H9 (cell line): Measurements from ENCODE around the gene C22orf23. TPM values are rescaled to one million over a fixed set of nuclear protein-coding genes. Genes with fewer than 3 reads are reported as not detected.

Experiments used
- DNase-seq: peaks from one replicate; pipeline ENCODE4 v3.0.0-alpha.2; 2017
- H2AFZ ChIP-seq: one replicate; pipeline ENCODE4 v1.6.1; 2013; ENCODE audit warnings: mild to moderate bottlenecking, low read length, control low read depth, moderate library complexity
- H2AK5ac ChIP-seq: 2 replicates; pipeline ENCODE4 v1.6.1; 2013; ENCODE audit warnings: low read length, control low read depth, mixed read lengths; ENCODE audit not compliant: insufficient read length
- H2BK120ac ChIP-seq: one replicate; pipeline ENCODE4 v1.6.1; 2013; ENCODE audit warnings: low read depth, mild to moderate bottlenecking, low read length, control low read depth, inconsistent platforms; ENCODE audit not compliant: poor library complexity, severe bottlenecking
- H2BK12ac ChIP-seq: 2 replicates; pipeline ENCODE4 v1.6.1; 2013; ENCODE audit warnings: low read length, control low read depth, mixed read lengths, low read depth; ENCODE audit not compliant: insufficient read length
- H2BK15ac ChIP-seq: 2 replicates; pipeline ENCODE4 v1.6.1; 2013; ENCODE audit warnings: low read depth, low read length, control low read depth
- H2BK20ac ChIP-seq: one replicate; pipeline ENCODE4 v1.6.1; 2013; ENCODE audit warnings: low read depth, mild to moderate bottlenecking, low read length, control low read depth, inconsistent platforms; ENCODE audit not compliant: poor library complexity, severe bottlenecking
- H2BK5ac ChIP-seq: 2 replicates; pipeline ENCODE4 v1.6.1; 2013; ENCODE audit warnings: low read length, control low read depth, mixed read lengths; ENCODE audit not compliant: insufficient read length
- H3K14ac ChIP-seq: 2 replicates; pipeline ENCODE4 v1.6.1; 2013; ENCODE audit warnings: low read length, control low read depth; ENCODE audit not compliant: insufficient read depth
- H3K18ac ChIP-seq: 2 replicates; pipeline ENCODE4 v1.6.1; 2013; ENCODE audit warnings: low read depth, mild to moderate bottlenecking, mixed read lengths, low read length, control low read depth; ENCODE audit not compliant: insufficient read length
- H3K23ac ChIP-seq: 2 replicates; pipeline ENCODE4 v1.6.1; 2013; ENCODE audit warnings: low read length, control low read depth, mixed read lengths, low read depth; ENCODE audit not compliant: insufficient read length
- H3K23me2 ChIP-seq: 2 replicates; pipeline ENCODE4 v1.6.1; 2013; ENCODE audit warnings: low read depth, mild to moderate bottlenecking, mixed read lengths, low read length, control low read depth; ENCODE audit not compliant: insufficient read length, poor library complexity, severe bottlenecking
- H3K27ac ChIP-seq: 2 replicates; pipeline ENCODE4 v1.5.1; 2013; ENCODE audit warnings: low read length, control low read depth, mixed read lengths, low read depth; ENCODE audit not compliant: insufficient read length
- H3K27me3 ChIP-seq: 2 replicates; pipeline ENCODE4 v1.6.1; 2013; ENCODE audit warnings: low read length, control low read depth, inconsistent platforms; ENCODE audit not compliant: insufficient read depth
- H3K4ac ChIP-seq: 2 replicates; pipeline ENCODE4 v1.6.1; 2013; ENCODE audit warnings: low read depth, mild to moderate bottlenecking, control low read depth, inconsistent platforms, low read length, moderate library complexity
- H3K4me1 ChIP-seq: 2 replicates; pipeline ENCODE4 v1.6.1; 2013; ENCODE audit warnings: low read length, control low read depth, inconsistent platforms; ENCODE audit not compliant: insufficient read depth
- H3K4me2 ChIP-seq: 2 replicates; pipeline ENCODE4 v1.6.1; 2013; ENCODE audit warnings: low read length, control low read depth, mixed read lengths; ENCODE audit not compliant: insufficient read length, insufficient read depth
- H3K56ac ChIP-seq: 2 replicates; pipeline ENCODE4 v1.6.1; 2013; ENCODE audit warnings: low read depth, mild to moderate bottlenecking, mixed read lengths, low read length, control low read depth; ENCODE audit not compliant: insufficient read length
- H3K79me1 ChIP-seq: 2 replicates; pipeline ENCODE4 v1.6.1; 2013; ENCODE audit warnings: low read depth, mild to moderate bottlenecking, moderate library complexity, low read length, control low read depth, inconsistent platforms; ENCODE audit not compliant: insufficient read depth, poor library complexity, severe bottlenecking
- H3K79me2 ChIP-seq: 2 replicates; pipeline ENCODE4 v1.6.1; 2013; ENCODE audit warnings: low read length, control low read depth, inconsistent platforms; ENCODE audit not compliant: insufficient read depth
- H3K9ac ChIP-seq: 2 replicates; pipeline ENCODE4 v1.6.1; 2013; ENCODE audit warnings: low read length, control low read depth, mixed read lengths; ENCODE audit not compliant: insufficient read length; ENCODE audit errors: extremely low read depth
- H3K9me3 ChIP-seq: one replicate; pipeline ENCODE4 v1.6.1; 2013; ENCODE audit warnings: low read depth, low read length, inconsistent platforms; ENCODE audit not compliant: control insufficient read depth
- H3T11ph ChIP-seq: one replicate; pipeline ENCODE4 v1.6.1; 2013; ENCODE audit warnings: mild to moderate bottlenecking, low read length, control low read depth, inconsistent platforms
- H4K20me1 ChIP-seq: one replicate; pipeline ENCODE4 v1.6.1; 2013; ENCODE audit not compliant: control insufficient read depth, insufficient read length, insufficient read depth
- H4K5ac ChIP-seq: 2 replicates; pipeline ENCODE4 v1.6.1; 2013; ENCODE audit warnings: low read depth, mild to moderate bottlenecking, mixed read lengths, low read length, control low read depth; ENCODE audit not compliant: insufficient read length
- H4K8ac ChIP-seq: replicated peaks from 2 replicates; pipeline ENCODE4 v1.6.1; 2013; ENCODE audit warnings: low read length, control low read depth, mixed read lengths, low read depth; ENCODE audit not compliant: insufficient read length
- H4K91ac ChIP-seq: 2 replicates; pipeline ENCODE4 v1.6.1; 2013; ENCODE audit warnings: low read depth, mild to moderate bottlenecking, moderate library complexity, mixed read lengths, low read length, control low read depth; ENCODE audit not compliant: insufficient read length
- H3K27ac Mint-ChIP-seq, 3 experiments: 2 replicates in 2 of 3; 3 replicates in 1 of 3; pipeline ENCODE4 v1.8.0; 2020 to 2021; ENCODE audit warnings: mixed read lengths in 3 of 3, mild to moderate bottlenecking in 1 of 3, moderate library complexity in 1 of 3
- H3K27me3 Mint-ChIP-seq: 2 replicates; pipeline ENCODE4 v1.8.0; 2021; ENCODE audit warnings: low read depth, mild to moderate bottlenecking, moderate library complexity, mixed read lengths
- H3K36me3 Mint-ChIP-seq, 3 experiments: 2 replicates in 2 of 3; 3 replicates in 1 of 3; pipeline ENCODE4 v1.8.0; 2020 to 2021; ENCODE audit warnings: low read depth in 3 of 3, mixed read lengths in 3 of 3; ENCODE audit not compliant: insufficient read depth in 1 of 3
- H3K4me1 Mint-ChIP-seq, 2 experiments: 2 replicates each; pipeline ENCODE4 v1.8.0; 2020; ENCODE audit warnings: mixed read lengths in 2 of 2
- H3K4me3 Mint-ChIP-seq, 2 experiments: 2 replicates in 1 of 2; 3 replicates in 1 of 2; pipeline ENCODE4 v1.8.0; 2020 to 2021; ENCODE audit warnings: mild to moderate bottlenecking in 2 of 2, mixed read lengths in 2 of 2, moderate library complexity in 1 of 2
- H3K9me3 Mint-ChIP-seq, 2 experiments: 2 replicates in 1 of 2; 3 replicates in 1 of 2; pipeline ENCODE4 v1.8.0; 2020; ENCODE audit warnings: mild to moderate bottlenecking in 2 of 2, mixed read lengths in 2 of 2, moderate library complexity in 1 of 2
- CTCF ChIP-seq: fragments of 200-600 bp; sonication (generic); conservative IDR thresholded peaks from 3 replicates; pipeline ENCODE4 v1.8.0; 2021; ENCODE audit warnings: antibody characterized with exemption, mild to moderate bottlenecking
- WGBS: extraction: QIAGEN DNeasy Blood & Tissue Kit; methylation state at CpG from one replicate; pipeline ENCODE4 v1.1.7; 2013; ENCODE audit warnings: missing lambda C conversion rate, low lambda C conversion rate, mixed read lengths; ENCODE audit not compliant: insufficient read length; ENCODE audit errors: extremely low coverage; 5-methylcytosine and 5-hydroxymethylcytosine counted together
- total RNA-seq: library from RNA; stranded (reverse); gene quantifications from 2 replicates; pipeline ENCODE4 v1.2.1, GENCODE V29; 2021

C22orf23 gene
- total RNA-seq, 1 experiment from 2014 or later, result 0.57 TPM

- no CpG with 5 or more reads among the region's 7 CpGs for WGBS
- TF ChIP-seq CTCF, result no peak
Measured at GRCh38 chr22:37986371-37986770, 33.0 kb upstream of the C22orf23 start.

More at GRCh38 chr22:37986371-37986770, 33.0 kb upstream of the C22orf23 start:
- Histone ChIP-seq H4K91ac (no peak overlapping the region), H3K9ac (no peak overlapping the region), H3K4ac (no peak overlapping the region), H3T11ph (no peak overlapping the region), H3K79me1 (no peaks in the 10 kb centered on the region), H3K4me1 (no peaks in the 10 kb centered on the region), H2BK12ac (no peak overlapping the region), H2BK15ac (no peak overlapping the region), H4K20me1 (peaks cover 2% of the 10 kb centered on the region), H2AFZ (no peak overlapping the region), H2BK120ac (no peak overlapping the region), H3K27ac (no peak overlapping the region), H3K79me2 (no peaks in the 10 kb centered on the region), H2BK5ac (no peak overlapping the region), H4K5ac (no peak overlapping the region), H3K23ac (no peak overlapping the region), H2AK5ac (no peak overlapping the region), H2BK20ac (no peak overlapping the region), H3K56ac (no peak overlapping the region), H3K14ac (no peak overlapping the region), H3K9me3 (no peaks in the 10 kb centered on the region), H3K27me3 (peaks cover 1% of the 10 kb centered on the region; the same call in 1 of the 2 replicates), H4K8ac (no peak overlapping the region), H3K23me2 (peaks cover 12% of the 10 kb centered on the region), H3K4me2 (no peak overlapping the region), H3K18ac (no peak overlapping the region)
- Mint-ChIP-seq H3K9me3 (no peaks in the 10 kb centered on the region), H3K4me3 (no peak overlapping the region), H3K27ac (no peak overlapping the region), H3K4me1 (peaks cover 15 to 28% of the 10 kb centered on the region in 2 experiments), H3K27me3 (peaks cover 35% of the 10 kb centered on the region), H3K36me3 (no peaks in the 10 kb centered on the region; a peak in 2 of 7 replicates)
- DNase-seq, result no peak
